ENCODE measurements around the gene WDR7.
A peak's percentile ranks its signal among the peaks of the same experiment; 100 is the strongest.

WDR7 gene

GRCh38 chr18:56992777-56993176 lies 341.6 kb downstream of the WDR7 start:
- TF ChIP-seq CTCF (conservative IDR thresholded peaks at IDR 0.05): no peak
- H3K27ac ChIP-seq: no peak overlapping the region

GRCh38 chr18:56995579-56996188 lies 344.5 kb downstream of the WDR7 start:
- H3K27ac ChIP-seq: no peak overlapping the region

GRCh38 chr18:56997200-56997599 lies 346.0 kb downstream of the WDR7 start:
- no peak for TF ChIP-seq CTCF (conservative IDR thresholded peaks at IDR 0.05)
- no peak overlapping the region for H3K27ac ChIP-seq

More at GRCh38 chr18:56995579-56996188, 344.5 kb downstream of the WDR7 start:
- peak; percentile 18; the same call in 1 of the 2 replicates for TF ChIP-seq CTCF (conservative IDR thresholded peaks at IDR 0.05)

GRCh38 chr18:56999823-57000222 lies 348.7 kb downstream of the WDR7 start:
- no peak overlapping the region for H3K27ac ChIP-seq
- no peak for TF ChIP-seq CTCF (conservative IDR thresholded peaks at IDR 0.05)

- no peak overlapping the region for H3K27ac ChIP-seq
- no peak for TF ChIP-seq CTCF (conservative IDR thresholded peaks at IDR 0.05)
Observed at GRCh38 chr18:57002627-57003026, 351.5 kb downstream of the WDR7 start.

GRCh38 chr18:57003342-57003741 lies 352.2 kb downstream of the WDR7 start:
- no peak for TF ChIP-seq CTCF (conservative IDR thresholded peaks at IDR 0.05)
- no peak overlapping the region; the same call in 1 of the 2 replicates for H3K27ac ChIP-seq

- no peak for TF ChIP-seq CTCF (conservative IDR thresholded peaks at IDR 0.05)
- no peak overlapping the region; the same call in 1 of the 2 replicates for H3K27ac ChIP-seq
Observed at GRCh38 chr18:57004366-57005121, 353.4 kb downstream of the WDR7 start.

Data from VCaP (cell line).